ENCODE results near the gene CARD9.

CARD9 gene

DNA sequence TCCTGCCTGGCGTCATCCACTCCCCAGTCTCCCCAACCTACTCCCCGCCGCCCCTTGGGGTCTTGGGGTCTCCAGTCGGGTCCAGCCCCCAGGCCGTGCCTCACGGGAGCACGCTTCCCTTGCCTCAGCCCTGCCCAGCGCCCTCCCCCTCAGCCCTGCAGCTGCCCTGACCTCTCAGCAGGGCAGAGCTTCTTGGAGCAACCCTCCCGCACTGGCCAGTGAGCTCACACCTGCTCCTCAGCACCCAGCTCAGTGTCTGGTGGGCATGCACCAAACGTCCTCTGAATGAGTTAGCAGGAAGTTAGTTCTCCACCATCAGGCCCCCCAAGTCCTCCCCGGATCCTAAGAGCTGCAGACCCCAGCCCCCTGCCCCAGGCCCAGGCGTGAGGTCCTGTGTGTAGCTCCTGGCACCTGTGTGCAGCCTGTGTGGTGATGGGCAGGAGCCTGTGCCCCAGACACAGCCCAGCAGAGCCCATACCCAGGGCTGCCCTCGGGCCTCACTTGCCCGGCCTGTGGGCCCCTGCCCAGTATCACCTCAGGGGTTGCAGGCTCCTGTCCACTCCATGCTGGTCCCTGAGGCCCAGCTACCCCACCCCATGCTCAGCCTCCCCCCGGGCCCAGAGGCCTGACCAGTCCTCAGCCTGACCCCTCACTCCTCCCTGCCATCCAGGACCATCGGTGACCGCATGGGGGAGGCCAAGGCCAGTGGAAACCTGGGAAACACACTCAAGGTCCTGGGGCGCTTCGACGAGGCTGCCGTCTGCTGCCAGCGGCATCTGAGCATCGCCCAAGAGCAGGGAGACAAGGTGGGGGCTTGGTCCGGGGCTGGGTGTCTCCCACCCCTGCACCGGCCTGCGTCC is 37.9 kb downstream of the CARD9 start:
- no peak for DNase-seq (ENCODE audit: low read depth)

- DNase-seq (ENCODE audit: low read depth), result no peak
Observed at GRCh38 chr9:136334541-136334940, 38.9 kb downstream of the CARD9 start.

- no peak for DNase-seq (ENCODE audit: low read depth)
Observed at GRCh38 chr9:136333486-136333885, 40.0 kb downstream of the CARD9 start.

DNA sequence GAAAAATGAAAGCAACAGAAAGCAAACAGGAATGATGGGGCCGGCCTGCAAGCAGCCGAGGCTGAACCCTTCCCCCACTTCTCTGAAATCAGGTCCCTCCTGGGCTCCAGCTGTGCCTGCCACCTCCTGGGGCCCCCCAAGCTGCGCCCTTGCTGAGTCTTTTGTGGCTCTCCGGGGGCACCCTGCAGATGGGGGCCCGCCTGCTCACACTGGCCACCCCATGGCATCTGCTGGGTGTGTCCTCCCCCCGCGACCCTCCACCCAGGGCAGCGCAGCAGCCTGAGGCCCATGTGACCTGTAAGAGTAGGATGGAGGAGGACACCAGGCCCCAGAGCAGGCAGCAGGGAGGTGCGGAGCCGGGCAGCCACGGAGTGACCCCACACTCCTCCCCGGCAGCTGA is 40.4 kb downstream of the CARD9 start:
- no peak for DNase-seq (ENCODE audit: low read depth)

DNA sequence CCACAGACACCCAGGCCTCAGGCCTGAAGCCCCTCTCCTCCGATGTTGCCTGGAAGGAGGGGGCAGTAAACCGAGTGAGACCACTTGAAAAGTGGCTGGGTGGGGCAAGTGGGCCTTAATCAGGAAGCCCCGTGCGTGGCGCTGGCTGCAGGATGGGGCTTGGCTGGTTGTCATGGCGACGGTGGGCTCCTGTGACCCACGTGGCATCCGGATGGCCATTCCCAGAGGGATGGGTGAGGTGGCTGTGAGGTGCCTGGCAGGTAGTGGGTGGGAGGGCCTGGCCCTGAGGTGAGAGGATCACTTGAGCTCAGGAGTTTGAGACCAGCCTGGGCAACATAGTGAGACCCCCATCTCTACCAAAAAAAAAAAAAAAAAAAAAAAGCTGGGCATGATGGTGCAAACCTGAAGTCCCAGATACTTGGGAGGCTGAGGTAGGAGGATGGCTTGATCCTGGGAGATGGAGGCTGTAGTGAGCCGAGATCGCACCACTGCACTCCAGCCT is 40.9 kb downstream of the CARD9 start:
- DNase-seq (ENCODE audit: low read depth), result no peak

GRCh38 chr9:136331556-136332481 is 41.6 kb downstream of the CARD9 start:
- peak; percentile 31 for DNase-seq (ENCODE audit: low read depth)

DNA sequence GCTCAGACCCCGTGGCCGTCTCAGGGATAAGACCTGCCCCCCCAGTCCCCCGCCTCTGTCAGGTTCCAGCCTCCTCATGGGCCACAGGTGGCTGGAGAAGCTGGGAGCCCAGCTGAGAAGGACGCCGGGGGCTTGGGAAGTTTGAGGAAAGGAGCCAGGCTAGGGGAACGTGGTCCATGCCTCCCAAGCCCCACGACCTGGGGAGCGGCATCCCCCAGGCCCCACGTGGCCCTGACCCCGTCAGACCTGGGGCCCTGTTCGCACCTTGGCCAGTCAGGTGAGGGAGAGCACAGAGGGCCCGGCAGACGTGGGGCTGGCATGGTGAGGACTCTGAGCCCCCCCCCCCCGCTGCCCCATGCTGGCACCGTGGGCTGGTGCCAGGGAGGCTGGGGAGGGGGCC is 42.4 kb downstream of the CARD9 start:
- DNase-seq (ENCODE audit: low read depth), result no peak

DNA sequence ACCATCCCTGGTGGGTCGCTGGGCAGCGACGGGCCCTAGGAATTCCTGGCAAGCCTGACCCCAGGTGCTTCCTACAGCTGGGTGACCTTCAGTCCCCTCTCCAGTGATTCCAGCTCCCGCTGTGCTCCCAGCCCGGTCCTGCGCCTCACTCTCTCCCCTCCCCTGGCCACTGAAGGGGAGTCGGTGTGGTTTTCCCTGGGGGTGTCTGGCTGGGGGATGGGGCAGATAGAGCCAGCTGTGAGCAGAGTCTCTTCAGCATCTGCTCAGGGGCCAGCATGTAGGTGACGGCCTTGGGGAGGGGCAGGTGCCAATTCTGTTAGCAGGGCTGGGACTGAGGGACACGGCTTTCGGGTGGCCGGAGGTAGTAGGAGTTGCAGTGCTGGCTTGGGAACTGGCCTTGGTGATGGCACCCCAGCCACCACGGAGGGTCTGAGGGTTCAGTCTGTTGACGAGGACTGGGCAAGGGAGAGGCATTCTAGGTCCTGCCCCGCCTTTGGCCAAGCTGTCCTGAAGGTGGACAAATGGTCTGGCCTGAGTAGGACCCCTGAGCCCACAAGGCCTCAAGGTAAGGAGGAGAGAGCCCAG is 43.0 kb downstream of the CARD9 start:
- no peak for DNase-seq (ENCODE audit: low read depth)

DNA sequence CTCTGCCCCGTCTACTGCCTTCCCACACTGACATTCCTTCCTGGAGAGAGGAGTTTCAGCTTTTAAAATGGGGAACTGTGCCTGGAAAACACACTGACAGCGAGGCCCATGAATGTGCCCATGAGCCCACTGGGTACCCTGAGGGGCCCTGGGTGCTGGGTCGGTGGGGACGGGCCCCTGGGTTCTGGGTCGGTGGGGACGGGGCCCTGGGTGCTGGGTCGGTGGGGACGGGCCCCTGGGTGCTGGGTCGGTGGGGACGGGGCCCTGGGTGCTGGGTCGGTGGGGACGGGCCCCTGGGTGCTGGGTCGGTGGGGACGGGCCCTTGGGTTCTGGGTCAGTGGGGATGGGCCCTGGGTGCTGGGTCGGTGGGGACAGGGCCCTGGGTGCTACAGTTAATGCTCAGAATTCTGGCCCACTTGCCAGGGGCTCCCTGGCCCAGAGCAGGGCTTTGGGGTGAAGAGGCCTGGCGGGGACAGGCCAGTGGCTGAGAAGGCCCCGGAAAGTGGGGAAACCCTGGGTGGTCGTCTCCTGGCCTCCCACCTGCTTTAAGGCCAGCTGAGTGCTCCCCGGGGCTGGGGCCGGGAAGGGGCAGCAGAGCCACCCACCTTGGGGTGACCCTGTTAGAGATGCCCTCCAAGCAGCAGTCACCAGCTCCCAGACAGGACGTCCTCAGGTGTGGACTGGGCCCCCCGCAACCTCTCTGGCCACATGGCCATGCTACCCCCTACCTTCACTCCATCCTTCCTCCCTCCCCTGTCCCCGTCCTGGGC is 43.6 kb downstream of the CARD9 start:
- no peak for DNase-seq (ENCODE audit: low read depth)

- DNase-seq (ENCODE audit: low read depth), result peak; percentile 20
Observed at GRCh38 chr9:136329211-136329627, 44.2 kb downstream of the CARD9 start.

- DNase-seq (ENCODE audit: low read depth), result peak; percentile 56
Observed at GRCh38 chr9:136328622-136329041, 44.8 kb downstream of the CARD9 start.

- DNase-seq (ENCODE audit: low read depth), result no peak
Observed at GRCh38 chr9:136328011-136328621, 45.4 kb downstream of the CARD9 start.

GRCh38 chr9:136327304-136327974 is 46.0 kb downstream of the CARD9 start, which contains the start of gene GPSM1:
Gene GPSM1, plus strand, starts transcription at chr9:136327539. Its CDS starts 157 bp downstream, at chr9:136327696.
- peak; percentile 75 for DNase-seq (ENCODE audit: low read depth)

DNA sequence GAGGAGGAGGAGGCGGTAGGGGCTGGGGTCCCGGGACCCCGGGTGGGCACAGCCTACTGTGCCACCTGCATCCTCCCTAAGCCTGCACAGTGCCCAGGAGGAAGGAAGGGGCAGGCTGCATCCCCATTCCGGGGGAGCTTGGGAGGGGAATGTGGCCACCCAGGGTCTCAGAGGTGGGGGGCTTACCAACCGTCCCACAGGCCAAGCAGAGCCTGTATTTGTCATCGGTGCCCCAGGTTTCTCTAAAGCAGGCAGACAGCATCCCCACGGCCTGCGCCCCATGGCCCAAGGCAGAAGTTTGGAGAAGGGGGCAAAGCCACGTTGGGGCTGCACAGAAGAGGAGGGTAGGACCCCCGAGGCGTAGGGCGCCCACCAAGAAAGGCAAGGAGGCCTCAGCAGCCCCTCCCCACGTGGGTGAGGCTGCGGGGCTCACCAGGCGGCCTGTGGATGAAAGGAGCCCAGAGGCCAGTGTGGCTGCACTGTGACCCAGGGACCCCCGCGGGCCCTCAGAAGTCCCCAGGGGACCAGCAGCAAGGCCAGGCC is 46.6 kb downstream of the CARD9 start:
- no peak for DNase-seq (ENCODE audit: low read depth)

DNA sequence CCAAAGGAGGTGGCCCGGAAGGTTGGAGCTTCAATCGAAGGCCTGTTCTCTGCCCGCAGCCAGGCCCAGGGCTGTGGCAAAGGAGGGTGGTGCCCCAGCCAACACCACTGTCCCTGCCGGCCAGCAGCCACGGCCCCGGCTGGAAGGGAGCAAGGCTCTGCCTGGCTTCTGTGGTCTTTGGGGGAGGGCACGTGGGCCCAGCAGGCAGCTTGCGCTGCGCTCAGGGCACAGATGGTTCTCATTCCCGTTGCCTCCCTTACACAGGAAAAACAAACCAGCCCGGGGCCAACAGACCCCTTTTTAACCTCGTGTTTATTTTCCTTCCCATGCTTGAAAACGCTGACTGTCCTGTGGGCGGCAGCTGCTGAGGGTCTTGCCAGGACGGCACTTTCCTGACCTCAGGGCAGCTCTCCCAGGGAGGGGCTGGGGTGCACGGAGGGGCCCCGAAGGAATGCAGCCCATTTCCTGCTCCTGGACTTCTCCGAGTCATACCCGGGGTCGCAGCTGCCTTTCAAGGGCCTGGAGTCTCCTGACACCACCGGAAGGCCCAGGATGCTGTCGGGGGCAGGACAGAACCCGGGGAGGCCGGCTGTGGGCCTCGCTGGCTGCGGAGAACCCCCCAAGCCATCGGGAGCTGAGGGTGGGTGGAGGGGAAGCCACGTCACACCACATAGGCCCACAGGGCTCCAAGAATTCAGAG is 47.3 kb downstream of the CARD9 start:
- peak; percentile 98 for DNase-seq (ENCODE audit: low read depth)

- DNase-seq (ENCODE audit: low read depth), result no peak
Observed at GRCh38 chr9:136325358-136325757, 48.1 kb downstream of the CARD9 start.

DNA sequence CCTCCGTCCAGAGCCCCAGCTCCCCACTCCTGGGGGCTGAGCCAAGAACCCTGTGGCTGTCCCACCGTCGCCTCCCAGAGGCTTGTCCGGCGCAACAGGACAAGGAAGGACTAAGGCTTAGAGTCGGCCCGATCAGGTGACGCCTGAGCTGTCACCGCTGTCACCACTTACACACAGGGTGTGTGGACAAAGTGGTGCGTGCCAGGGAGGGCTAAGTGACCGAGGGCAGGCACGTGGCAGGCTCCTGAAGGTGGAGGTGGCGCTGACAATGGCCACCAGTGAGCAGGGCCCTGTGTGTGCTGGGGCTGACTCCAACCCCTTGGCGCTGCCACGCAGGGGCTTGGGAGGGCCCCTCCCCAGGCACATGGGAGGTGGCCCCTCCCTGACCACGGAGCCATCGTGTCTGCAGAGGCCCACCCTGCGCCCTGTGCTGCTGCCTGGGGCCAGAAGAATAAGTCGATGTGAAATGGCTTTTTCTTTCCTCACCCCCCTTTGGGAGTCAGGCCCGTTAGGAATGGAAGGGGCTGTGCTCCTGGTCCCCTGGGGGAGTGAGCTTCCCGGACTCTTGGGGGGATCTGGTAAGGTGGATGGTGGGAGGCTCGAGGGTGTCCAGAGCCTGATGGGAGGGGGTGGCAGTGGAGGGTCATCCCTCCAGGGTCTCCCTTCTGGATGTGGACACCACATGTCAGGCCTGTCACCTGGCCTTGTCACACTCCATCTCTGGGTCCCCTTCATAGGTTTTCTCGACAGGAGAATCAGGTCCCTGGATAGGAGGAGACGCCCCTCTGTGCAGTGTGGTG is 48.8 kb downstream of the CARD9 start:
- DNase-seq (ENCODE audit: low read depth), result no peak

DNA sequence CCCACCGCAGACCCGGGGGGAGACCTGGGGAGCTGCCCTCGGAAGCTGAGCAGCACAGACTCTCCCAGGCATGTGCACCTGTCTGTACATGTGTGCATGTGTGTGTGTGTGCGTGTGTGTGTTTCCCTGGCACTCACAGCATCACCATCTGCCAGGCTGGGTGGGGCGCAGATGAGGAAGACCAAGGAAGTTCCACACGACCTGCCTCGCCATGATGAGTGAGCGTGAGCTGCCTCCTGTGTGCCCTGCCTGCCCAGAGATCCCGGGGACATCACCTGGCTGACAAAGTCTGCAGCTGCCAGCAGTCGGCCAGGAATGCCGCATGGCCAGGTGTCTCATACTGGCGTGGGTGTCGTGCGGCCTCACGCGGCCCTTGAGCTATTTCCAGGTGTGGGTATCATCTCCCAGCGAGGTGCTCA is 50.1 kb downstream of the CARD9 start:
- DNase-seq (ENCODE audit: low read depth), result no peak
